Neural cell (in vitro differentiated cells): ENCODE data around the gene OAF. TPM values are rescaled to one million over a fixed set of nuclear protein-coding genes. Genes with fewer than 3 reads are reported as not detected.

Source experiments
- H2AFZ ChIP-seq: fragments of 200-600, 300-800 bp; sonication (generic), shearing (Covaris generic); 2 replicates; pipeline ENCODE4 v1.6.0; 2014; ENCODE audit warnings: low read depth, mild to moderate bottlenecking, antibody characterized with exemption, low read length, moderate library complexity
- H3F3A ChIP-seq: fragments of 200-600 bp; shearing (Covaris generic); 2 replicates; pipeline ENCODE4 v1.6.1; 2016; ENCODE audit warnings: mild to moderate bottlenecking, moderate library complexity, mixed read lengths, antibody characterized with exemption, low read length; ENCODE audit not compliant: insufficient read depth, poor library complexity, severe bottlenecking
- H3K27ac ChIP-seq: fragments of 200-600, 300-800 bp; sonication (generic), shearing (Covaris generic); 2 replicates; pipeline ENCODE4 v1.5.1; 2014; ENCODE audit warnings: mild to moderate bottlenecking, low read length, moderate library complexity
- H3K27me3 ChIP-seq: fragments of 300-800, 200-600 bp; sonication (generic), shearing (Covaris generic); 2 replicates; pipeline ENCODE4 v1.6.0; 2014; ENCODE audit warnings: mild to moderate bottlenecking, low read depth, low read length, moderate library complexity; ENCODE audit not compliant: insufficient read depth
- H3K36me3 ChIP-seq: fragments of 300-800, 200-600 bp; sonication (generic), shearing (Covaris generic); 2 replicates; pipeline ENCODE4 v1.5.1; 2014; ENCODE audit warnings: mild to moderate bottlenecking, antibody characterized with exemption, low read length, moderate library complexity; ENCODE audit not compliant: insufficient read depth
- H3K4me2 ChIP-seq: fragments of 300-800, 200-600 bp; sonication (generic), shearing (Covaris generic); 2 replicates; pipeline ENCODE4 v1.6.0; 2014; ENCODE audit warnings: mild to moderate bottlenecking, low read length
- H3K4me3 ChIP-seq: fragments of 300-800, 200-600 bp; sonication (generic), shearing (Covaris generic); 2 replicates; pipeline ENCODE4 v1.5.1; 2014; ENCODE audit warnings: mild to moderate bottlenecking, low read length, moderate library complexity
- H3K79me2 ChIP-seq: fragments of 200-600 bp; shearing (Covaris generic); replicated peaks from 2 replicates; pipeline ENCODE4 v1.6.0; 2014; ENCODE audit warnings: mild to moderate bottlenecking, low read length, moderate library complexity; ENCODE audit not compliant: insufficient read depth
- H3K9ac ChIP-seq: fragments of 300-800, 200-600 bp; sonication (generic), shearing (Covaris generic); 2 replicates; pipeline ENCODE4 v1.6.1; 2016; ENCODE audit warnings: mild to moderate bottlenecking, low read length, mixed read lengths
- H3K9me2 ChIP-seq: fragments of 200-600 bp; shearing (Covaris generic); 2 replicates; pipeline ENCODE4 v1.6.1; 2016; ENCODE audit warnings: mild to moderate bottlenecking, low read length, mixed read lengths; ENCODE audit not compliant: insufficient read depth
- H3K9me3 ChIP-seq: fragments of 200-600, 300-800 bp; sonication (generic), shearing (Covaris generic); 2 replicates; pipeline ENCODE4 v1.6.1; 2016; ENCODE audit warnings: mild to moderate bottlenecking, mixed run types, low read length, moderate library complexity, mixed read lengths
- H4K20me1 ChIP-seq: fragments of 200-600 bp; shearing (Covaris generic); 2 replicates; pipeline ENCODE4 v1.6.1; 2016; ENCODE audit warnings: mild to moderate bottlenecking, mixed run types; ENCODE audit not compliant: insufficient read depth
- CTCF ChIP-seq: fragments of 450-650 bp; IDR thresholded peaks from 2 replicates; pipeline ENCODE4 v1.5.1; 2014; ENCODE audit warnings: antibody characterized with exemption, mild to moderate bottlenecking, moderate library complexity; ENCODE audit not compliant: poor library complexity, severe bottlenecking
- EP300 ChIP-seq: fragments of 450-650 bp; conservative IDR thresholded peaks from 2 replicates; pipeline ENCODE4 v1.6.1; 2014; ENCODE audit warnings: antibody characterized with exemption, mild to moderate bottlenecking, moderate library complexity; ENCODE audit not compliant: poor library complexity, severe bottlenecking
- EZH2 ChIP-seq: fragments of 200-600, 300-800 bp; shearing (Covaris generic), sonication (generic); IDR thresholded peaks from 2 replicates; pipeline ENCODE4 v1.6.1; 2014; ENCODE audit warnings: antibody characterized with exemption, low read length, borderline replicate concordance, mild to moderate bottlenecking; ENCODE audit not compliant: insufficient read depth, poor library complexity, severe bottlenecking
- MXI1 ChIP-seq: fragments of 450-650 bp; conservative IDR thresholded peaks from 2 replicates; pipeline ENCODE4 v1.6.1; 2014; ENCODE audit warnings: antibody characterized with exemption, mild to moderate bottlenecking; ENCODE audit not compliant: poor library complexity, severe bottlenecking
- POLR2AphosphoS5 ChIP-seq: IDR thresholded peaks from 2 replicates; pipeline ENCODE4 v1.6.1; 2012
- RAD21 ChIP-seq: fragments of 450-650 bp; conservative IDR thresholded peaks from 2 replicates; pipeline ENCODE4 v1.6.1; 2014; ENCODE audit warnings: antibody characterized with exemption, mild to moderate bottlenecking, moderate library complexity
- REST ChIP-seq: IDR thresholded peaks from 2 replicates; pipeline ENCODE4 v1.6.1; 2012; ENCODE audit warnings: borderline replicate concordance
- SMC3 ChIP-seq: fragments of 450-650 bp; conservative IDR thresholded peaks from 2 replicates; pipeline ENCODE4 v1.6.1; 2014; ENCODE audit warnings: antibody characterized with exemption, mild to moderate bottlenecking, moderate library complexity; ENCODE audit not compliant: poor library complexity
- TAF1 ChIP-seq: IDR thresholded peaks from 2 replicates; pipeline ENCODE4 v1.6.1; 2012; ENCODE audit warnings: low read depth
- polyA plus RNA-seq: library from polyadenylated mRNA; depleted of rRNA; stranded (reverse); fragments of >200 nt; gene quantifications from 2 replicates; pipeline ENCODE4 v1.2.3, GENCODE V29; 2014

OAF gene
- polyA plus RNA-seq, 1 donor from 2014 or later: 0.97 TPM

GRCh38 chr11:120230433-120231071 is 19.7 kb downstream of the OAF start:
- Histone ChIP-seq H4K20me1 (no peaks in the 10 kb centered on the region), H3K9me2 (no peaks in the 10 kb centered on the region), H3K9ac (no peak overlapping the region), H3K36me3 (no peaks in the 10 kb centered on the region), H3K4me3 (no peak overlapping the region), H2AFZ (no peak overlapping the region), H3K79me2 (no peaks in the 10 kb centered on the region), H3F3A (no peaks in the 10 kb centered on the region), H3K9me3 (no peaks in the 10 kb centered on the region), H3K4me2 (no peak overlapping the region), H3K27me3 (no peaks in the 10 kb centered on the region), H3K27ac (no peak overlapping the region)
- TF ChIP-seq EZH2 (no peak), TAF1 (no peak), EP300 (no peak), CTCF (no peak), POLR2AphosphoS5 (no peak), MXI1 (no peak), SMC3 (no peak), RAD21 (no peak), REST (no peak)

GRCh38 chr11:120231963-120232362 is 21.1 kb downstream of the OAF start:
- Histone ChIP-seq H3K9ac (no peak overlapping the region), H3K27ac (no peak overlapping the region), H3F3A (no peaks in the 10 kb centered on the region), H3K4me2 (no peak overlapping the region), H2AFZ (no peak overlapping the region), H3K36me3 (no peaks in the 10 kb centered on the region), H3K4me3 (no peak overlapping the region), H3K27me3 (no peaks in the 10 kb centered on the region), H3K9me2 (no peaks in the 10 kb centered on the region), H3K9me3 (no peaks in the 10 kb centered on the region), H3K79me2 (no peaks in the 10 kb centered on the region), H4K20me1 (no peaks in the 10 kb centered on the region)
- TF ChIP-seq EZH2: no peak
- TF ChIP-seq CTCF: no peak
